ENCODE measurements around the gene ZNRF4.
"Not testable (repeated sequence)": the region's sequence is repeated elsewhere in the genome, so short reads cannot be mapped to it uniquely, and the experiment has no call there.

Gene ZNRF4

GRCh38 chr19:5455367-5456129, at the start of gene ZNRF4:
ZNRF4 (plus strand) TSS chr19:5455417; CDS start chr19:5455492, 75 bp downstream.
- DNase-seq: no peak

- DNase-seq: not testable (repeated sequence)
Observed at GRCh38 chr19:5406198-5406597, 49.0 kb upstream of the ZNRF4 start.

GRCh38 chr19:5406816-5407215, 48.4 kb upstream of the ZNRF4 start:
- no peak for DNase-seq

GRCh38 chr19:5407356-5407755, 47.9 kb upstream of the ZNRF4 start:
- DNase-seq: no peak

GRCh38 chr19:5417495-5418436, 37.5 kb upstream of the ZNRF4 start:
- no peak for DNase-seq

GRCh38 chr19:5418677-5419076, 36.5 kb upstream of the ZNRF4 start:
- DNase-seq: no peak

GRCh38 chr19:5420953-5421352, 34.3 kb upstream of the ZNRF4 start:
- DNase-seq: no peak

GRCh38 chr19:5423567-5424125, 31.6 kb upstream of the ZNRF4 start:
- DNase-seq: no peak

- no peak for DNase-seq
Observed at GRCh38 chr19:5424192-5424973, 30.8 kb upstream of the ZNRF4 start.

GRCh38 chr19:5425260-5425659, 30.0 kb upstream of the ZNRF4 start:
- no peak for DNase-seq

- DNase-seq: no peak
Observed at GRCh38 chr19:5430237-5430636, 25.0 kb upstream of the ZNRF4 start.

- DNase-seq: no peak
Observed at GRCh38 chr19:5432687-5433086, 22.5 kb upstream of the ZNRF4 start.

- no peak for DNase-seq
Observed at GRCh38 chr19:5434351-5434917, 20.8 kb upstream of the ZNRF4 start.

- peak; percentile 39 for DNase-seq
Observed at GRCh38 chr19:5434970-5435641, 20.1 kb upstream of the ZNRF4 start.

- DNase-seq: no peak
Observed at GRCh38 chr19:5435642-5436017, 19.6 kb upstream of the ZNRF4 start.

GRCh38 chr19:5436106-5436947, 18.9 kb upstream of the ZNRF4 start:
- DNase-seq: peak; percentile 8

GRCh38 chr19:5436948-5437306, 18.3 kb upstream of the ZNRF4 start:
- no peak for DNase-seq

GRCh38 chr19:5438756-5439155, 16.5 kb upstream of the ZNRF4 start:
- not testable (repeated sequence) for DNase-seq

- DNase-seq: no peak
Observed at GRCh38 chr19:5439452-5439851, 15.8 kb upstream of the ZNRF4 start.

- DNase-seq: no peak
Observed at GRCh38 chr19:5440299-5440698, 14.9 kb upstream of the ZNRF4 start.

GRCh38 chr19:5443723-5444122, 11.5 kb upstream of the ZNRF4 start:
- no peak for DNase-seq
